K562 (cell line): ENCODE measurements around the gene NR2F2. TPM values are rescaled to one million over a fixed set of nuclear protein-coding genes. Genes with fewer than 3 reads are reported as not detected.

Source experiments
- CBX5 ChIP-seq: IDR thresholded peaks from 2 replicates; pipeline ENCODE4 v1.6.1; 2014; ENCODE audit warnings: low read depth, borderline replicate concordance
- FOXP1 ChIP-seq: sonication (generic); formaldehyde crosslinking; IDR thresholded peaks from 2 replicates; pipeline ENCODE4 v1.8.0; 2022; ENCODE audit warnings: mild to moderate bottlenecking, missing genetic modification reagents
- GTF2E2 ChIP-seq: fragments of 200-800 bp; sonication (Bioruptor generic); IDR thresholded peaks from 2 replicates; pipeline ENCODE4 v1.6.1; 2016; ENCODE audit warnings: missing genetic modification characterization, missing compliant biosample characterization
- MEIS2 ChIP-seq: fragments of 450-650 bp; IDR thresholded peaks from 2 replicates; pipeline ENCODE4 v1.6.1; 2014; ENCODE audit warnings: mild to moderate bottlenecking; ENCODE audit not compliant: partially characterized antibody
- NCOA6 ChIP-seq: fragments of 450-650 bp; IDR thresholded peaks from 2 replicates; pipeline ENCODE4 v1.6.1; 2017; ENCODE audit warnings: mild to moderate bottlenecking
- POLR3G ChIP-seq: IDR thresholded peaks from 2 replicates; pipeline ENCODE4 v1.6.1; 2011; ENCODE audit not compliant: insufficient read length, insufficient replicate concordance; ENCODE audit errors: extremely low read depth
- ZC3H8 ChIP-seq: fragments of 450-650 bp; IDR thresholded peaks from 2 replicates; pipeline ENCODE4 v1.6.1; 2017
- polyA plus RNA-seq, 8 experiments: library from polyadenylated mRNA; depleted of rRNA in 4 of 8; stranded (reverse) in 5 of 8; unstranded in 3 of 8; fragments of >200 nt; fragmentation: Nextera tagmentation in 2 of 8; fragmentation: Illumina TruSeq in 1 of 8; extraction: Ambion mirVana in 2 of 8; extraction: Trizol in 1 of 8; gene quantifications; 2 replicates each; pipeline versions ENCODE4 v1.2.1 to v1.2.3, GENCODE V29; 2011 to 2014; ENCODE audit warnings: inconsistent platforms in 1 of 8, missing spikeins in 1 of 8
- total RNA-seq, 7 experiments: library from RNA; depleted of rRNA in 6 of 7; stranded (reverse); fragments of >200 nt in 6 of 7; fragmentation: Illumina TruSeq in 2 of 7; extraction: Trizol in 2 of 7; gene quantifications; 2 replicates each; pipeline versions ENCODE4 v1.2.1 to v1.2.3, GENCODE V29; 2011 to 2021; ENCODE audit warnings: low replicate concordance in 1 of 7
- TF ChIP-seq, protein P1 (sequence below): IDR thresholded peaks from 2 replicates; pipeline ENCODE4 v1.6.1; 2014; ENCODE audit warnings: antibody characterized with exemption
- TF ChIP-seq, protein P2 (sequence below), 3 experiments: IDR thresholded peaks in 2 of 3; conservative IDR thresholded peaks in 1 of 3; 2 replicates each; pipeline ENCODE4 v1.5.1; 2011 to 2012; ENCODE audit warnings: low read length in 3 of 3, mild to moderate bottlenecking in 3 of 3, control low read depth in 2 of 3, improper control_type of control experiment in 1 of 3, inconsistent platforms in 1 of 3, low read depth in 1 of 3, mixed read lengths in 1 of 3, moderate library complexity in 1 of 3; ENCODE audit not compliant: insufficient read depth in 2 of 3
- TF ChIP-seq, protein P3 (sequence below): sonication (generic); formaldehyde crosslinking; IDR thresholded peaks from 2 replicates; pipeline ENCODE4 v1.8.0; 2022; ENCODE audit warnings: missing genetic modification reagents, mild to moderate bottlenecking, borderline replicate concordance
- TF ChIP-seq, protein P4 (sequence below), 2 experiments: fragments of 150-350 bp in 1 of 2; IDR thresholded peaks; 2 replicates each; pipeline ENCODE4 v1.6.1; 2012 to 2016; ENCODE audit warnings: low read depth in 2 of 2, low read length in 2 of 2, mild to moderate bottlenecking in 1 of 2, moderate library complexity in 1 of 2
- TF ChIP-seq, protein P5 (sequence below): sonication (generic); formaldehyde crosslinking; IDR thresholded peaks from 2 replicates; pipeline ENCODE4 v1.8.0; 2022; ENCODE audit warnings: mild to moderate bottlenecking, missing genetic modification reagents

The NR2F2 gene
- total and polyA plus RNA-seq, 9 of the 15 experiments (the other 6 are each of a cell fraction or from before 2014, with no cell fraction given), result 6.0 to 51.8 (median 11.1) TPM

DNA sequence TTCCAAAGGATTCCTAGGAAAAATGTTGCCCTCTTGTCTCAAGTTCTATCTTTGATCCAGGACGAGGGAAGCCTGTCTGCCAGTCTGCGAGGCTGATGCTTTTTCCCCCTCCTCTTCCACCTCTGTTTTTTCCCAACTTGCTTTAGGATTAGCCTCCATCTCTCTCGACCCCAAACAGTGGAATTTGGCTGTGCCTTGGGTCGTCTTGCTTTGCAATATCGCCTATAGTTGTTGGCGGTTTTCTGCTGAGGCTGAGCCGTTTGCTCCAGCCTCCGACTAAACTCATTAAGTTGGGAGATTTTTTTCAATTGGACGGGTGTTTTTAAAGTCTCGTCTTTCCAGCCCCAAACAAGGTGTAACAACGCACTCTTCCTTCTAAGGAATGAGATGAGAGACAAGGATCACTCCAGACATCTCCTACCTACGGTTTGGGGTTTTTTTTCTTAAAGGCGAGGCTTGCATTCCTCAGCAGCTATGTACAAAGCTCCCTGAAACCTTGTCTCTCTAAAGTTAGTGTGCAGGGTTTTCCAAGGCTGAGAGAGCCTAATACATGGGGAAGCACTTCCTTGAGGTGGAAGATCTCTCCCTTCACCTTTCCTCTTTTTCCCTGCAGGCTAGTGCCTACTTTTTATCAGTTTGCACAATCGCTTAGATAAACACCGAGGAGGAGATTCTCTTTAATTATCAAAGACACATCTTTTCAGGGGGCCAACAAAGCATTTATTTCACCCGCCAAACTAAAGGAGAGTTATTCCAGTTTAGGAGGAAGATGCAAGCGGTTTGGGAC is 4.8 kb upstream of the NR2F2 start (continued):
- TF ChIP-seq, protein P1, sequence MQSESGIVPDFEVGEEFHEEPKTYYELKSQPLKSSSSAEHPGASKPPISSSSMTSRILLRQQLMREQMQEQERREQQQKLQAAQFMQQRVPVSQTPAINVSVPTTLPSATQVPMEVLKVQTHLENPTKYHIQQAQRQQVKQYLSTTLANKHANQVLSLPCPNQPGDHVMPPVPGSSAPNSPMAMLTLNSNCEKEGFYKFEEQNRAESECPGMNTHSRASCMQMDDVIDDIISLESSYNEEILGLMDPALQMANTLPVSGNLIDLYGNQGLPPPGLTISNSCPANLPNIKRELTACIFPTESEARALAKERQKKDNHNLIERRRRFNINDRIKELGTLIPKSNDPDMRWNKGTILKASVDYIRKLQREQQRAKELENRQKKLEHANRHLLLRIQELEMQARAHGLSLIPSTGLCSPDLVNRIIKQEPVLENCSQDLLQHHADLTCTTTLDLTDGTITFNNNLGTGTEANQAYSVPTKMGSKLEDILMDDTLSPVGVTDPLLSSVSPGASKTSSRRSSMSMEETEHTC, result no peak
- TF ChIP-seq, protein P2, sequence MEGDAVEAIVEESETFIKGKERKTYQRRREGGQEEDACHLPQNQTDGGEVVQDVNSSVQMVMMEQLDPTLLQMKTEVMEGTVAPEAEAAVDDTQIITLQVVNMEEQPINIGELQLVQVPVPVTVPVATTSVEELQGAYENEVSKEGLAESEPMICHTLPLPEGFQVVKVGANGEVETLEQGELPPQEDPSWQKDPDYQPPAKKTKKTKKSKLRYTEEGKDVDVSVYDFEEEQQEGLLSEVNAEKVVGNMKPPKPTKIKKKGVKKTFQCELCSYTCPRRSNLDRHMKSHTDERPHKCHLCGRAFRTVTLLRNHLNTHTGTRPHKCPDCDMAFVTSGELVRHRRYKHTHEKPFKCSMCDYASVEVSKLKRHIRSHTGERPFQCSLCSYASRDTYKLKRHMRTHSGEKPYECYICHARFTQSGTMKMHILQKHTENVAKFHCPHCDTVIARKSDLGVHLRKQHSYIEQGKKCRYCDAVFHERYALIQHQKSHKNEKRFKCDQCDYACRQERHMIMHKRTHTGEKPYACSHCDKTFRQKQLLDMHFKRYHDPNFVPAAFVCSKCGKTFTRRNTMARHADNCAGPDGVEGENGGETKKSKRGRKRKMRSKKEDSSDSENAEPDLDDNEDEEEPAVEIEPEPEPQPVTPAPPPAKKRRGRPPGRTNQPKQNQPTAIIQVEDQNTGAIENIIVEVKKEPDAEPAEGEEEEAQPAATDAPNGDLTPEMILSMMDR (IDR thresholded peaks at IDR 0.05 in 2 of 3, conservative IDR thresholded peaks at IDR 0.05 in 1 of 3; ENCODE audit: insufficient read depth in 2 of 3, low read depth in 1 of 3, low read length in 3 of 3), result no peak
- no peak for TF ChIP-seq GTF2E2 (tag)
- no peak for TF ChIP-seq NCOA6
- TF ChIP-seq, protein P3, sequence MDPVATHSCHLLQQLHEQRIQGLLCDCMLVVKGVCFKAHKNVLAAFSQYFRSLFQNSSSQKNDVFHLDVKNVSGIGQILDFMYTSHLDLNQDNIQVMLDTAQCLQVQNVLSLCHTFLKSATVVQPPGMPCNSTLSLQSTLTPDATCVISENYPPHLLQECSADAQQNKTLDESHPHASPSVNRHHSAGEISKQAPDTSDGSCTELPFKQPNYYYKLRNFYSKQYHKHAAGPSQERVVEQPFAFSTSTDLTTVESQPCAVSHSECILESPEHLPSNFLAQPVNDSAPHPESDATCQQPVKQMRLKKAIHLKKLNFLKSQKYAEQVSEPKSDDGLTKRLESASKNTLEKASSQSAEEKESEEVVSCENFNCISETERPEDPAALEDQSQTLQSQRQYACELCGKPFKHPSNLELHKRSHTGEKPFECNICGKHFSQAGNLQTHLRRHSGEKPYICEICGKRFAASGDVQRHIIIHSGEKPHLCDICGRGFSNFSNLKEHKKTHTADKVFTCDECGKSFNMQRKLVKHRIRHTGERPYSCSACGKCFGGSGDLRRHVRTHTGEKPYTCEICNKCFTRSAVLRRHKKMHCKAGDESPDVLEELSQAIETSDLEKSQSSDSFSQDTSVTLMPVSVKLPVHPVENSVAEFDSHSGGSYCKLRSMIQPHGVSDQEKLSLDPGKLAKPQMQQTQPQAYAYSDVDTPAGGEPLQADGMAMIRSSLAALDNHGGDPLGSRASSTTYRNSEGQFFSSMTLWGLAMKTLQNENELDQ (CRISPR knock-in tag), result no peak
- TF ChIP-seq MEIS2, result no peak
- TF ChIP-seq ZC3H8, result no peak
- TF ChIP-seq, protein P4, sequence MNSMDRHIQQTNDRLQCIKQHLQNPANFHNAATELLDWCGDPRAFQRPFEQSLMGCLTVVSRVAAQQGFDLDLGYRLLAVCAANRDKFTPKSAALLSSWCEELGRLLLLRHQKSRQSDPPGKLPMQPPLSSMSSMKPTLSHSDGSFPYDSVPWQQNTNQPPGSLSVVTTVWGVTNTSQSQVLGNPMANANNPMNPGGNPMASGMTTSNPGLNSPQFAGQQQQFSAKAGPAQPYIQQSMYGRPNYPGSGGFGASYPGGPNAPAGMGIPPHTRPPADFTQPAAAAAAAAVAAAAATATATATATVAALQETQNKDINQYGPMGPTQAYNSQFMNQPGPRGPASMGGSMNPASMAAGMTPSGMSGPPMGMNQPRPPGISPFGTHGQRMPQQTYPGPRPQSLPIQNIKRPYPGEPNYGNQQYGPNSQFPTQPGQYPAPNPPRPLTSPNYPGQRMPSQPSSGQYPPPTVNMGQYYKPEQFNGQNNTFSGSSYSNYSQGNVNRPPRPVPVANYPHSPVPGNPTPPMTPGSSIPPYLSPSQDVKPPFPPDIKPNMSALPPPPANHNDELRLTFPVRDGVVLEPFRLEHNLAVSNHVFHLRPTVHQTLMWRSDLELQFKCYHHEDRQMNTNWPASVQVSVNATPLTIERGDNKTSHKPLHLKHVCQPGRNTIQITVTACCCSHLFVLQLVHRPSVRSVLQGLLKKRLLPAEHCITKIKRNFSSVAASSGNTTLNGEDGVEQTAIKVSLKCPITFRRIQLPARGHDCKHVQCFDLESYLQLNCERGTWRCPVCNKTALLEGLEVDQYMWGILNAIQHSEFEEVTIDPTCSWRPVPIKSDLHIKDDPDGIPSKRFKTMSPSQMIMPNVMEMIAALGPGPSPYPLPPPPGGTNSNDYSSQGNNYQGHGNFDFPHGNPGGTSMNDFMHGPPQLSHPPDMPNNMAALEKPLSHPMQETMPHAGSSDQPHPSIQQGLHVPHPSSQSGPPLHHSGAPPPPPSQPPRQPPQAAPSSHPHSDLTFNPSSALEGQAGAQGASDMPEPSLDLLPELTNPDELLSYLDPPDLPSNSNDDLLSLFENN (IDR thresholded peaks at IDR 0.05; ENCODE audit: low read depth in 2 of 2, low read length in 2 of 2), result no peak
- no peak for TF ChIP-seq CBX5
- TF ChIP-seq, protein P5, sequence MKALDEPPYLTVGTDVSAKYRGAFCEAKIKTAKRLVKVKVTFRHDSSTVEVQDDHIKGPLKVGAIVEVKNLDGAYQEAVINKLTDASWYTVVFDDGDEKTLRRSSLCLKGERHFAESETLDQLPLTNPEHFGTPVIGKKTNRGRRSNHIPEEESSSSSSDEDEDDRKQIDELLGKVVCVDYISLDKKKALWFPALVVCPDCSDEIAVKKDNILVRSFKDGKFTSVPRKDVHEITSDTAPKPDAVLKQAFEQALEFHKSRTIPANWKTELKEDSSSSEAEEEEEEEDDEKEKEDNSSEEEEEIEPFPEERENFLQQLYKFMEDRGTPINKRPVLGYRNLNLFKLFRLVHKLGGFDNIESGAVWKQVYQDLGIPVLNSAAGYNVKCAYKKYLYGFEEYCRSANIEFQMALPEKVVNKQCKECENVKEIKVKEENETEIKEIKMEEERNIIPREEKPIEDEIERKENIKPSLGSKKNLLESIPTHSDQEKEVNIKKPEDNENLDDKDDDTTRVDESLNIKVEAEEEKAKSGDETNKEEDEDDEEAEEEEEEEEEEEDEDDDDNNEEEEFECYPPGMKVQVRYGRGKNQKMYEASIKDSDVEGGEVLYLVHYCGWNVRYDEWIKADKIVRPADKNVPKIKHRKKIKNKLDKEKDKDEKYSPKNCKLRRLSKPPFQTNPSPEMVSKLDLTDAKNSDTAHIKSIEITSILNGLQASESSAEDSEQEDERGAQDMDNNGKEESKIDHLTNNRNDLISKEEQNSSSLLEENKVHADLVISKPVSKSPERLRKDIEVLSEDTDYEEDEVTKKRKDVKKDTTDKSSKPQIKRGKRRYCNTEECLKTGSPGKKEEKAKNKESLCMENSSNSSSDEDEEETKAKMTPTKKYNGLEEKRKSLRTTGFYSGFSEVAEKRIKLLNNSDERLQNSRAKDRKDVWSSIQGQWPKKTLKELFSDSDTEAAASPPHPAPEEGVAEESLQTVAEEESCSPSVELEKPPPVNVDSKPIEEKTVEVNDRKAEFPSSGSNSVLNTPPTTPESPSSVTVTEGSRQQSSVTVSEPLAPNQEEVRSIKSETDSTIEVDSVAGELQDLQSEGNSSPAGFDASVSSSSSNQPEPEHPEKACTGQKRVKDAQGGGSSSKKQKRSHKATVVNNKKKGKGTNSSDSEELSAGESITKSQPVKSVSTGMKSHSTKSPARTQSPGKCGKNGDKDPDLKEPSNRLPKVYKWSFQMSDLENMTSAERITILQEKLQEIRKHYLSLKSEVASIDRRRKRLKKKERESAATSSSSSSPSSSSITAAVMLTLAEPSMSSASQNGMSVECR (CRISPR knock-in tag), result no peak
- no peak for TF ChIP-seq FOXP1 (CRISPR knock-in tag)
- TF ChIP-seq POLR3G, result no peak
